ENCODE measurements around the gene FAM185A. TPM values are rescaled to one million over a fixed set of nuclear protein-coding genes. Genes with fewer than 3 reads are reported as not detected.
A peak's percentile ranks its signal among the peaks of the same experiment; 100 is the strongest.

FAM185A gene
- total and polyA plus RNA-seq, 2 experiments from 2014 or later: 2.9 to 5.0 TPM

- H2AFZ ChIP-seq: no peak overlapping the region
- no peak overlapping the region for H3K9ac ChIP-seq
- H3K27ac ChIP-seq: no peak overlapping the region
- DNase-seq: no peak
- H3K9me2 ChIP-seq (ENCODE audit: insufficient read depth): no peaks in the 10 kb centered on the region
- H3K4me2 ChIP-seq (ENCODE audit: unreplicated experiment): no peak overlapping the region
- no peaks in the 10 kb centered on the region for H3K4me1 ChIP-seq (ENCODE audit: insufficient read depth)
- H3K36me3 ChIP-seq (ENCODE audit: low read depth): no peaks in the 10 kb centered on the region
- in situ Hi-C loops (cut with MboI): no loop called here
- H3K79me2 ChIP-seq (ENCODE audit: insufficient read depth): no peaks in the 10 kb centered on the region
- no peak overlapping the region for H3K4me3 ChIP-seq
- H3K27me3 ChIP-seq (replicated peaks; ENCODE audit: insufficient read depth): no peaks in the 10 kb centered on the region
- TF ChIP-seq EZH2 (IDR thresholded peaks at IDR 0.05; ENCODE audit: insufficient read depth, poor library complexity, severe bottlenecking): no peak
- no peak for TF ChIP-seq EZH2phosphoT487 (IDR thresholded peaks at IDR 0.05; ENCODE audit: insufficient read depth, low read depth)
- H3K9me3 ChIP-seq (ENCODE audit: low read depth): no peaks in the 10 kb centered on the region
- H3F3A ChIP-seq (ENCODE audit: insufficient read depth): no peaks in the 10 kb centered on the region
- H4K20me1 ChIP-seq (ENCODE audit: insufficient read depth): no peaks in the 10 kb centered on the region
- WGBS, 2 experiments (ENCODE audit: low coverage in 1 of 2, low lambda C conversion rate in 2 of 2, missing lambda C conversion rate in 2 of 2): 82 to 86% methylated on average over 6 of the region's 6 CpGs
Observed at GRCh38 chr7:102823390-102824119, 74.8 kb downstream of the FAM185A start.

GRCh38 chr7:102828286-102828685, 79.5 kb downstream of the FAM185A start:
- Histone ChIP-seq H3K4me3 (no peak overlapping the region), H3K9me3 (ENCODE audit: low read depth) (no peaks in the 10 kb centered on the region), H3K27me3 (replicated peaks; ENCODE audit: insufficient read depth) (no peaks in the 10 kb centered on the region), H3K36me3 (ENCODE audit: low read depth) (no peaks in the 10 kb centered on the region), H3F3A (ENCODE audit: insufficient read depth) (no peaks in the 10 kb centered on the region), H3K4me1 (ENCODE audit: insufficient read depth) (no peaks in the 10 kb centered on the region), H2AFZ (no peak overlapping the region), H3K9ac (no peak overlapping the region), H3K4me2 (ENCODE audit: unreplicated experiment) (no peak overlapping the region), H3K79me2 (ENCODE audit: insufficient read depth) (no peaks in the 10 kb centered on the region), H4K20me1 (ENCODE audit: insufficient read depth) (no peaks in the 10 kb centered on the region), H3K27ac (no peak overlapping the region), H3K9me2 (ENCODE audit: insufficient read depth) (no peaks in the 10 kb centered on the region)
- no peak for DNase-seq
- WGBS, 2 experiments (ENCODE audit: low coverage in 1 of 2, low lambda C conversion rate in 2 of 2, missing lambda C conversion rate in 2 of 2): 86 to 90% methylated on average over 2 of the region's 2 CpGs
- TF ChIP-seq EZH2phosphoT487 (IDR thresholded peaks at IDR 0.05; ENCODE audit: insufficient read depth, low read depth) (no peak), EZH2 (IDR thresholded peaks at IDR 0.05; ENCODE audit: insufficient read depth, poor library complexity, severe bottlenecking) (no peak)
- in situ Hi-C loops (cut with MboI): no loop called here

- H3K4me2 ChIP-seq (ENCODE audit: unreplicated experiment): no peak overlapping the region
- no peak overlapping the region for H2AFZ ChIP-seq
- no peaks in the 10 kb centered on the region for H4K20me1 ChIP-seq (ENCODE audit: insufficient read depth)
- H3K9me3 ChIP-seq (ENCODE audit: low read depth): no peaks in the 10 kb centered on the region
- H3K9ac ChIP-seq: no peak overlapping the region
- no peak overlapping the region for H3K27ac ChIP-seq
- no peak for DNase-seq
- no peaks in the 10 kb centered on the region for H3F3A ChIP-seq (ENCODE audit: insufficient read depth)
- H3K9me2 ChIP-seq (ENCODE audit: insufficient read depth): no peaks in the 10 kb centered on the region
- in situ Hi-C loops (cut with MboI): no loop called here
- no peaks in the 10 kb centered on the region for H3K27me3 ChIP-seq (replicated peaks; ENCODE audit: insufficient read depth)
- WGBS, 2 experiments (ENCODE audit: low coverage in 1 of 2, low lambda C conversion rate in 2 of 2, missing lambda C conversion rate in 2 of 2): 94 to 97% methylated on average over 3 of the region's 3 CpGs
- TF ChIP-seq EZH2phosphoT487 (IDR thresholded peaks at IDR 0.05; ENCODE audit: insufficient read depth, low read depth) (no peak), EZH2 (IDR thresholded peaks at IDR 0.05; ENCODE audit: insufficient read depth, poor library complexity, severe bottlenecking) (no peak)
- no peaks in the 10 kb centered on the region for H3K79me2 ChIP-seq (ENCODE audit: insufficient read depth)
- no peaks in the 10 kb centered on the region for H3K36me3 ChIP-seq (ENCODE audit: low read depth)
- no peak overlapping the region for H3K4me3 ChIP-seq
- no peaks in the 10 kb centered on the region for H3K4me1 ChIP-seq (ENCODE audit: insufficient read depth)
Observed at GRCh38 chr7:102829075-102829474, 80.3 kb downstream of the FAM185A start.

DNA sequence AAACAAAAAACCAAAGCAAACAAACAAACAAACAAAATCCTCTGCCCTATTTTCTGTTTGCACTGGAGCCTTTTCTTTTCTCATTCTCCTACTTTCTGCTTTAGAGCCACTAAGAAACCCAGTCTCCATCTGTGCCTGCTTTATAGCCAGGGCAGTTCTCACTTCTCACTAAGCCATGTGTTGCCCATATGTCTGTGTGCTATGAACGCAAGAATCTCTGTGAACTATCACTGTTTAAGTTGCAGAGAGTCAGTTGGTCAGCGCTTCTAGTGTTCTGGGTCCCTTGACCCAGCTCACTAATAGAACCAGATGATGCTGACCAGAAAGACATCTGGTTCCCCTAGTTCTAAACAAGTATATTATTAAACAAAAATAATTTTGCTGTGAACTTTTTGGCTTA, 81.4 kb downstream of the FAM185A start:
- no peak overlapping the region for H3K4me3 ChIP-seq
- 46 to 47% methylated on average over 2 of the region's 2 CpGs for WGBS, 2 experiments (ENCODE audit: low coverage in 1 of 2, low lambda C conversion rate in 2 of 2, missing lambda C conversion rate in 2 of 2)
- no peaks in the 10 kb centered on the region for H3K79me2 ChIP-seq (ENCODE audit: insufficient read depth)
- H3K27ac ChIP-seq: no peak overlapping the region
- no peak overlapping the region for H2AFZ ChIP-seq
- TF ChIP-seq EZH2 (IDR thresholded peaks at IDR 0.05; ENCODE audit: insufficient read depth, poor library complexity, severe bottlenecking): no peak
- TF ChIP-seq EZH2phosphoT487 (IDR thresholded peaks at IDR 0.05; ENCODE audit: insufficient read depth, low read depth): no peak
- H3F3A ChIP-seq (ENCODE audit: insufficient read depth): 0 out of 2 replicates have a peak, but pooled peaks cover 8% of the 10 kb centered on the region
- H3K4me1 ChIP-seq (ENCODE audit: insufficient read depth): peaks cover 9% of the 10 kb centered on the region
- no peaks in the 10 kb centered on the region for H3K27me3 ChIP-seq (replicated peaks; ENCODE audit: insufficient read depth)
- peak; percentile 5 for DNase-seq
- no peaks in the 10 kb centered on the region for H3K36me3 ChIP-seq (ENCODE audit: low read depth)
- no peaks in the 10 kb centered on the region for H4K20me1 ChIP-seq (ENCODE audit: insufficient read depth)
- no peak overlapping the region for H3K4me2 ChIP-seq (ENCODE audit: unreplicated experiment)
- H3K9ac ChIP-seq: no peak overlapping the region
- no peaks in the 10 kb centered on the region for H3K9me2 ChIP-seq (ENCODE audit: insufficient read depth)
- in situ Hi-C loops (cut with MboI): no loop called here
- H3K9me3 ChIP-seq (ENCODE audit: low read depth): no peaks in the 10 kb centered on the region
